ENCODE measurements around the gene RPEL1.

- no peak for TF ChIP-seq CTCF (IDR thresholded peaks at IDR 0.05)
- TF ChIP-seq EP300 (IDR thresholded peaks at IDR 0.05) = no peak
- no peak for TF ChIP-seq POLR2A (IDR thresholded peaks at IDR 0.05)
Measured at GRCh38 chr10:103198648-103199047, 47.0 kb upstream of the RPEL1 start.
